ENCODE results near the gene B4GALNT3. TPM values are rescaled to one million over a fixed set of nuclear protein-coding genes. Genes with fewer than 3 reads are reported as not detected.

The B4GALNT3 gene
- total RNA-seq, 1 experiment from 2014 or later = 23.3 TPM

DNA sequence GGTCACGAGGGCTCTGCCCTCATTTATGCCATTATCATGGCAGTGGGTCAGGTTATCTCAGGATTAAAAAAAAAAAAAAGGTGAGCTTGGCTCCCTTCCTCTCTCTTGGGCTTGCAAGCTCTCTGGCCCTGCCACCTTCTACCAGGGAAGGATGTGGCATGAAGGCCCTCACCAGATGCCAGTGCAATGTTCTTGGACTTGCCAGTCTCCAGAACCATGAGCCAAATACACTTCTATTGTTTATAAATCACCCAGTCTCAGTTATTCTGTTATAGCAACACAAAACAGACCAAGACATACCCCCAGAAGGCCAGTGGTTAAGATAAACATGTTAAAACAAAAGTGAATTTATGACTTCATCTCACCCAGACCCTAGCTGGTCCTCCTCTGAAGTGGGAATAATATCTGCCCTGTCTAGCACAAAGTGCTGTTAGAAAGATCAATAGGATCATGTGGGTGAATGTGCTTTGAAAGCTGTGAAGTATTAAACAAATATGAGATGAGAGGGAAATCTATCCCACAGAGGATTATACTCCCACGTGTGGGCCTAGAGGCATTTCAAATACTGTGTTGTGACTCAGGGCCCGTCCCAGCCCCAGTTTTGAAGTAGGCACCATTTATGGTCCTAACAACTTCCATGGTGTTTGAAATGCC is 114.9 kb downstream of the B4GALNT3 start:
- Mint-ChIP-seq H3K4me3 (no peak overlapping the region), H3K4me1 (peaks cover 31 to 35% of the 10 kb centered on the region in 2 experiments), H3K27ac (no peak overlapping the region), H3K9me3 (peaks cover 2 to 6% of the 10 kb centered on the region in 2 experiments; a peak in 2 of 5 replicates), H3K36me3 (ENCODE audit: insufficient read depth in 1 of 3, low read depth in 3 of 3) (peaks cover 0 to 2% (median 0%) of the 10 kb centered on the region in 3 experiments; a peak in 3 of 7 replicates), H3K27me3 (ENCODE audit: low read depth) (peaks cover 13% of the 10 kb centered on the region)
- no peak for DNase-seq
- Histone ChIP-seq H3K79me2 (ENCODE audit: insufficient read depth, low read length) (no peaks in the 10 kb centered on the region), H3K4me1 (ENCODE audit: insufficient read depth, low read length) (peaks cover under 1% of the 10 kb centered on the region; the same call in 1 of the 2 replicates), H2BK120ac (ENCODE audit: low read depth, low read length, poor library complexity, severe bottlenecking) (no peak overlapping the region), H2BK15ac (ENCODE audit: low read depth, low read length) (no peak overlapping the region), H3K79me1 (ENCODE audit: insufficient read depth, low read depth, low read length, poor library complexity, severe bottlenecking) (no peaks in the 10 kb centered on the region), H3K4ac (ENCODE audit: low read depth, low read length) (no peak overlapping the region), H4K20me1 (ENCODE audit: control insufficient read depth, insufficient read depth, insufficient read length) (no peaks in the 10 kb centered on the region), H4K91ac (ENCODE audit: insufficient read length, low read depth, low read length) (no peak overlapping the region), H3K14ac (ENCODE audit: insufficient read depth, low read length) (no peak overlapping the region), H2BK20ac (ENCODE audit: low read depth, low read length, poor library complexity, severe bottlenecking) (no peak overlapping the region), H3T11ph (ENCODE audit: low read length) (no peak overlapping the region), H3K27me3 (ENCODE audit: insufficient read depth, low read length) (no peaks in the 10 kb centered on the region), H2AK5ac (ENCODE audit: insufficient read length, low read length) (no peak overlapping the region), H3K9ac (ENCODE audit: extremely low read depth, insufficient read length, low read length) (no peak overlapping the region), H2BK12ac (ENCODE audit: insufficient read length, low read depth, low read length) (no peak overlapping the region), H3K4me2 (ENCODE audit: insufficient read depth, insufficient read length, low read length) (no peak overlapping the region), H3K23ac (ENCODE audit: insufficient read length, low read depth, low read length) (no peak overlapping the region), H3K9me3 (ENCODE audit: control insufficient read depth, low read depth, low read length) (no peaks in the 10 kb centered on the region), H3K23me2 (ENCODE audit: insufficient read length, low read depth, low read length, poor library complexity, severe bottlenecking) (peaks cover 11% of the 10 kb centered on the region), H4K8ac (replicated peaks; ENCODE audit: insufficient read length, low read depth, low read length) (no peak overlapping the region), H3K27ac (ENCODE audit: insufficient read length, low read depth, low read length) (no peak overlapping the region), H2BK5ac (ENCODE audit: insufficient read length, low read length) (no peak overlapping the region), H3K18ac (ENCODE audit: insufficient read length, low read depth, low read length) (no peak overlapping the region), H2AFZ (ENCODE audit: low read length) (no peak overlapping the region), H4K5ac (ENCODE audit: insufficient read length, low read depth, low read length) (no peak overlapping the region), H3K56ac (ENCODE audit: insufficient read length, low read depth, low read length) (no peak overlapping the region)
- TF ChIP-seq, protein P1, sequence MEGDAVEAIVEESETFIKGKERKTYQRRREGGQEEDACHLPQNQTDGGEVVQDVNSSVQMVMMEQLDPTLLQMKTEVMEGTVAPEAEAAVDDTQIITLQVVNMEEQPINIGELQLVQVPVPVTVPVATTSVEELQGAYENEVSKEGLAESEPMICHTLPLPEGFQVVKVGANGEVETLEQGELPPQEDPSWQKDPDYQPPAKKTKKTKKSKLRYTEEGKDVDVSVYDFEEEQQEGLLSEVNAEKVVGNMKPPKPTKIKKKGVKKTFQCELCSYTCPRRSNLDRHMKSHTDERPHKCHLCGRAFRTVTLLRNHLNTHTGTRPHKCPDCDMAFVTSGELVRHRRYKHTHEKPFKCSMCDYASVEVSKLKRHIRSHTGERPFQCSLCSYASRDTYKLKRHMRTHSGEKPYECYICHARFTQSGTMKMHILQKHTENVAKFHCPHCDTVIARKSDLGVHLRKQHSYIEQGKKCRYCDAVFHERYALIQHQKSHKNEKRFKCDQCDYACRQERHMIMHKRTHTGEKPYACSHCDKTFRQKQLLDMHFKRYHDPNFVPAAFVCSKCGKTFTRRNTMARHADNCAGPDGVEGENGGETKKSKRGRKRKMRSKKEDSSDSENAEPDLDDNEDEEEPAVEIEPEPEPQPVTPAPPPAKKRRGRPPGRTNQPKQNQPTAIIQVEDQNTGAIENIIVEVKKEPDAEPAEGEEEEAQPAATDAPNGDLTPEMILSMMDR (conservative IDR thresholded peaks at IDR 0.05) = no peak
- no CpG with 5 or more reads among the region's 3 CpGs for WGBS (ENCODE audit: extremely low coverage, insufficient read length, low lambda C conversion rate)

Measured in H9 (cell line).